Kidney (tissue), 14 donors: ENCODE measurements around the gene KRT5. TPM values are rescaled to one million over a fixed set of nuclear protein-coding genes. Genes with fewer than 3 reads are reported as not detected.

Experiments
- DNase-seq, 5 donors: peaks; one replicate each; pipeline ENCODE4 v3.0.0-alpha.2; 2013 to 2020
- FAIRE-seq: peaks from 2 replicates; lab custom pipeline; 2012; peaks lifted over from hg19 to GRCh38; lab: Jason Lieb, UNC
- H3K27ac ChIP-seq, 2 donors: one replicate each; pipeline ENCODE4 v1.7.0; 2013; ENCODE audit warnings: low read depth in 2 of 2, low read length in 2 of 2, inconsistent platforms in 1 of 2
- H3K27me3 ChIP-seq: one replicate; pipeline ENCODE4 v1.7.1; 2013; ENCODE audit warnings: low read length, inconsistent platforms; ENCODE audit not compliant: control insufficient read depth, insufficient read depth
- H3K36me3 ChIP-seq, 3 donors: one replicate each; pipeline versions ENCODE4 v1.7.0 to v1.7.1; 2013; ENCODE audit warnings: low read length in 3 of 3, control low read depth in 1 of 3, inconsistent platforms in 1 of 3; ENCODE audit not compliant: insufficient read depth in 3 of 3, control insufficient read depth in 2 of 3
- H3K4me1 ChIP-seq, 3 donors: one replicate each; pipeline versions ENCODE4 v1.7.0 to v1.7.1; 2013; ENCODE audit warnings: low read length in 3 of 3, inconsistent platforms in 1 of 3, low read depth in 1 of 3; ENCODE audit not compliant: control insufficient read depth in 2 of 3, insufficient read depth in 2 of 3
- H3K4me3 ChIP-seq, 3 donors: one replicate each; pipeline versions ENCODE4 v1.7.0 to v1.8.1; 2013; ENCODE audit warnings: low read length in 3 of 3, control low read depth in 1 of 3, inconsistent platforms in 1 of 3
- H3K9ac ChIP-seq, 3 donors: one replicate each; pipeline versions ENCODE4 v1.7.0 to v1.7.1; 2013; ENCODE audit warnings: low read length in 3 of 3, control low read depth in 1 of 3, inconsistent platforms in 1 of 3
- H3K9me3 ChIP-seq, 3 donors: one replicate each; pipeline versions ENCODE4 v1.7.0 to v1.7.1; 2013; ENCODE audit warnings: low read length in 3 of 3, control low read depth in 1 of 3, inconsistent platforms in 1 of 3; ENCODE audit not compliant: control insufficient read depth in 2 of 3, insufficient read depth in 1 of 3
- intact Hi-C: fragments of 100-400 bp; cut with DNase I; formaldehyde crosslinking; loops from one replicate; pipeline ENCODE4 v1.11.1; 2022
- polyA plus RNA-seq: library from polyadenylated mRNA; stranded (reverse); fragments of 350-450 nt; fragmentation: Illumina TruSeq; extraction: RNeasy Lipid Tissue Mini Kit (QIAGEN cat#74804); gene quantifications from one replicate; pipeline ENCODE4 v1.2.3, GENCODE V29; 2014; ENCODE audit warnings: low read depth, low replicate concordance; ENCODE audit not compliant: insufficient read depth
- total RNA-seq: library from RNA; stranded (reverse); fragmentation: NEBNext Ultra II Directional; extraction: Animal tissue kit (Norgen Biotek cat#: 25700); gene quantifications from one replicate; pipeline ENCODE4 v1.2.1, GENCODE V29; 2021
- TF ChIP-seq, protein P1 (sequence below): IDR thresholded peaks from 3 replicates; pipeline ENCODE4 v1.5.1; 2012; ENCODE audit warnings: mild to moderate bottlenecking, moderate library complexity, borderline replicate concordance; ENCODE audit not compliant: insufficient read depth; ENCODE audit errors: extremely low read depth
- donor health status: control.
- donor health status: control.
- donor health status: control.
- donor health status: control.
- donor health status: control.
- donor health status: DM: yes; HTN: yes; CAD: no.
- donor health status: Normal renal cell carcinoma (clear cell type).

KRT5 gene
- total and polyA plus RNA-seq, 2 donors from 2014 or later = 0.69 TPM; not detected in 1

DNA sequence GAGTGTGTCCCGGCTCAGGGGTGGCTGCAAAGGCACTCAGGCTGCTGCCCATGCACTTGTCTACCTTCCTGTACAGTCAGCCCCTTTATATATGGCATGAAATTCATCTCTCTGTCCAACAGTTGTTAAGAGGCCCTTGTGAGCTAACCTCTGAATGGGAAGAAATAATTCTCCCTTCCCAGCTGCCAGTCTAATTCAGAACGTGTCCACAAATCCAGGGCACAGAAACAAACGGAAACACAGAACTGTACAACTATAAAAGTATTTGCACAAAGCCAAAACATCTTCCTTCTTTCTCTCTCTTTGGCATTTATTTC lies 849 bp downstream of the KRT5 start:
- no peaks in the 10 kb centered on the region for H3K27me3 ChIP-seq

DNA sequence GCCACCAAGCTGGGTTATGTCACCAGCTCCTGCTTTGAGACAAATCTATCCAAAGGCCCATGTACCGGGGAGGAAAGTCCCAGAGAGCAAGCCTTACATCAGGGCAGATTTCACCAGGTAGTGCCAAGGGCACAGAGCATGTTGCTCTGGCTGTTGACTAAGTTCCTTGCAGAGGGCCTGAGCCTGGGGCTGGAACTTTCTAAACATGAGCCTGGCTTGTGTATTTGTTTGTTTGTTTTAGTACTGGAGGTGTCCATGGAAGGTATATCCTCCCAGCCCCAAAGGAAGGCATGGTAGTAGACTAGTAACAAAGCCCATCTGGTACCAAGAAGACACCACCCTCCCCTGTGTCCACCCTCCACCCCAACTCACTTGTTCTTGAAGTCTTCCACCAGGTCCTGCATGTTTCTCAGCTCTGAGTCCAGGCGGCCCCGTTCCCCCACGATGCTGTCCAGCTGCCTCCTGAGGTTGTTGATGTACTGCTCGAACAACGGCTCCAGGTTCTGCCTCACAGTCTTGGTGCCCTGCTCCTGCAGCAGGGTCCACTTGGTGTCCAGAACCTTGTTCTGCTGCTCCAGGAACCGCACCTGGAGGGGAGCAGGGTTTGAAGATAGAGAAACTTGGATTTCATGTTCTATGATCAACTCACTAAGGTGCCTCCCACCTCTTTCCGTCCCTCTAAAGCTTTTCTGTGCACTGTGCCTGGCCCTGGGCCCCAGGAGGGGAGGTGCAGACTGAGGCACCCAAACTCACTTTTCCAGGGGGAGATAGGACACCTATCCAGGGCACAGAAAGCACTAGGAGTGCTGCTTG lies 1.4 kb downstream of the KRT5 start:
- Histone ChIP-seq H3K27me3 (no peaks in the 10 kb centered on the region), H3K36me3 (no peaks in the 10 kb centered on the region), H3K27ac (no peak overlapping the region), H3K4me1 (no peaks in the 10 kb centered on the region), H3K4me3 (no peak overlapping the region), H3K9me3 (no peaks in the 10 kb centered on the region), H3K9ac (no peak overlapping the region)
- TF ChIP-seq, protein P1, sequence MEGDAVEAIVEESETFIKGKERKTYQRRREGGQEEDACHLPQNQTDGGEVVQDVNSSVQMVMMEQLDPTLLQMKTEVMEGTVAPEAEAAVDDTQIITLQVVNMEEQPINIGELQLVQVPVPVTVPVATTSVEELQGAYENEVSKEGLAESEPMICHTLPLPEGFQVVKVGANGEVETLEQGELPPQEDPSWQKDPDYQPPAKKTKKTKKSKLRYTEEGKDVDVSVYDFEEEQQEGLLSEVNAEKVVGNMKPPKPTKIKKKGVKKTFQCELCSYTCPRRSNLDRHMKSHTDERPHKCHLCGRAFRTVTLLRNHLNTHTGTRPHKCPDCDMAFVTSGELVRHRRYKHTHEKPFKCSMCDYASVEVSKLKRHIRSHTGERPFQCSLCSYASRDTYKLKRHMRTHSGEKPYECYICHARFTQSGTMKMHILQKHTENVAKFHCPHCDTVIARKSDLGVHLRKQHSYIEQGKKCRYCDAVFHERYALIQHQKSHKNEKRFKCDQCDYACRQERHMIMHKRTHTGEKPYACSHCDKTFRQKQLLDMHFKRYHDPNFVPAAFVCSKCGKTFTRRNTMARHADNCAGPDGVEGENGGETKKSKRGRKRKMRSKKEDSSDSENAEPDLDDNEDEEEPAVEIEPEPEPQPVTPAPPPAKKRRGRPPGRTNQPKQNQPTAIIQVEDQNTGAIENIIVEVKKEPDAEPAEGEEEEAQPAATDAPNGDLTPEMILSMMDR = no peak
- intact Hi-C loops = no loop called here
- FAIRE-seq = no peak
- no peak for DNase-seq

More for the DNA sequence above, 849 bp downstream of the KRT5 start:
- no peaks in the 10 kb centered on the region for H3K4me1 ChIP-seq
- no peak overlapping the region for H3K27ac ChIP-seq
- no peaks in the 10 kb centered on the region for H3K9me3 ChIP-seq
- no peak for DNase-seq
- H3K9ac ChIP-seq = no peak overlapping the region
- TF ChIP-seq, protein P1 = no peak
- intact Hi-C loops = no loop called here
- no peak overlapping the region for H3K4me3 ChIP-seq
- FAIRE-seq = no peak
- H3K36me3 ChIP-seq = no peaks in the 10 kb centered on the region

DNA sequence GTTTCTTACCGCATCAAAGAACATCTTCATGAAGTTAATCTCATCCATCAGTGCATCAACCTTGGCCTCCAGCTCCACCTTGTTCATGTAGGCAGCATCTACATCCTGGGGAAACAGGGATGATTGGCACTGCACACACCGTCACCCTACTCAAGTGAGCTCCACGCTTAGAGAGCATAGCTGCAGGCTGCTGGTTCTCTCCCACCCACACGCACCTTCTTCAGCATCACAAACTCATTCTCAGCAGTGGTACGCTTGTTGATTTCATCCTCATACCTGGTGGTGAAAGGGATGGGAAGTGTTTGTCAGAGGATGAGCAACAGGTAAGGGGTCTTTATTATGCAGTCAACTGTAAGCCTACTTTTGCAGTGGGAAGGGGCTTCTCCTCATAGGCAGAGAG lies 2.3 kb downstream of the KRT5 start:
- intact Hi-C loops = no loop called here
- H3K9me3 ChIP-seq = no peaks in the 10 kb centered on the region
- DNase-seq = peak in 1 of 5 donors; percentile 5
- no peaks in the 10 kb centered on the region for H3K4me1 ChIP-seq
- H3K9ac ChIP-seq = no peak overlapping the region
- no peaks in the 10 kb centered on the region for H3K36me3 ChIP-seq
- no peak overlapping the region for H3K4me3 ChIP-seq
- FAIRE-seq = no peak
- TF ChIP-seq, protein P1 = no peak
- H3K27me3 ChIP-seq = no peaks in the 10 kb centered on the region
- no peak overlapping the region for H3K27ac ChIP-seq
